Breast epithelium (tissue), 3 donors: ENCODE data around the gene PLCB3.

Source experiments
- CTCF ChIP-seq, 3 donors: fragments of 450-650 bp; IDR thresholded peaks; one replicate each; pipeline ENCODE4 v1.5.1; 2016 to 2017; ENCODE audit warnings: antibody characterized with exemption in 3 of 3, mild to moderate bottlenecking in 3 of 3, moderate library complexity in 3 of 3
- POLR2A ChIP-seq: fragments of 450-650 bp; IDR thresholded peaks from one replicate; pipeline ENCODE4 v1.6.1; 2016; ENCODE audit warnings: antibody characterized with exemption, mild to moderate bottlenecking, moderate library complexity
- POLR2AphosphoS5 ChIP-seq, 3 donors: sonication (generic); formaldehyde crosslinking; IDR thresholded peaks; one replicate each; pipeline ENCODE4 v1.6.1; 2017; ENCODE audit warnings: antibody characterized with exemption in 3 of 3

GRCh38 chr11:64313491-64314145 is 62.3 kb downstream of the PLCB3 start:
- TF ChIP-seq CTCF (IDR thresholded peaks at IDR 0.05) (no peak), POLR2A (no peak), POLR2AphosphoS5 (IDR thresholded peaks at IDR 0.05) (no peak)
